ENCODE measurements around the gene ELN.

- no peak for TF ChIP-seq CTCF (IDR thresholded peaks at IDR 0.05; ENCODE audit: extremely low read depth in 1 of 2, insufficient read depth in 1 of 2, low read depth in 1 of 2, low read length in 2 of 2)
- TF ChIP-seq EZH2 (IDR thresholded peaks at IDR 0.05; ENCODE audit: borderline replicate concordance, low read depth, low read length, severe bottlenecking), result no peak
- no peak for TF ChIP-seq POLR2A (IDR thresholded peaks at IDR 0.05; ENCODE audit: low read depth, low read length)
- no peak for TF ChIP-seq POLR2AphosphoS5 (IDR thresholded peaks at IDR 0.05; ENCODE audit: insufficient read depth, low read depth, low read length)
Measured at GRCh38 chr7:74042746-74043522, 15.0 kb downstream of the ELN start.

Data from endothelial cell of umbilical vein (primary cell).